Measurements from ENCODE around the gene ANKMY1. TPM values are rescaled to one million over a fixed set of nuclear protein-coding genes. Genes with fewer than 3 reads are reported as not detected.

Gene ANKMY1
- total and polyA plus RNA-seq, 2 of the 8 experiments (the other 6 are each of a cell fraction or from before 2014, with no cell fraction given) = 4.5 to 4.8 TPM

DNA sequence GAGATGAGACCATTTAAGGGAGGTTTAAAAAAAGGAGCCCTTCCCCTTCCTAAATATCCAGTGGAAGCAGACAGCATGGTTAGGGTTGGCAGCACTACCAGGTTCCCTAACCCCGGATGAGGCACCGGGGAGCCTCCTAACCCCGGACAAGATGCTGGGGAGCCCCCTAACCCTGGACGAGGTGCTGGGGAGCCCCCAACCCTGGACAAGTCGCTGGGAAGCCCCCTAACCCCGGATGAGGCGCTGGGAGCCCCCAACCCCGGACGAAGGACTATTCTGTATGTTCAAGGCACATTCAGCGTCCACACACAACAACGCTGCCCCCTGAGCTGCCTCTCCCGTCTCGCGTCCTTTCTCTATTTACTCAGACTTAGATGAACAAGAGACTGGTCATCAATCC lies 51.9 kb downstream of the ANKMY1 start (continued):
- no peak for TF ChIP-seq RNF2 (IDR thresholded peaks at IDR 0.05; ENCODE audit: borderline replicate concordance, low read depth, low read length, missing control alignments, poor library complexity, severe bottlenecking)
